Choroid plexus epithelial cell (primary cell): ENCODE results near the gene SNAPC4.

ENCODE experiments used
- DNase-seq: peaks from one replicate; pipeline ENCODE4 v3.0.0-alpha.2; 2010; ENCODE audit warnings: low read depth
- H3K4me3 ChIP-seq: 2 replicates; pipeline ENCODE4 v1.5.1; 2011; ENCODE audit warnings: low read depth, mild to moderate bottlenecking, control low read depth, low read length, moderate library complexity
- TF ChIP-seq, protein P1 (sequence below): conservative IDR thresholded peaks from 2 replicates; pipeline ENCODE4 v1.5.1; 2011; ENCODE audit warnings: low read depth, mild to moderate bottlenecking, control low read depth, inconsistent platforms, low read length, moderate library complexity

The SNAPC4 gene

DNA sequence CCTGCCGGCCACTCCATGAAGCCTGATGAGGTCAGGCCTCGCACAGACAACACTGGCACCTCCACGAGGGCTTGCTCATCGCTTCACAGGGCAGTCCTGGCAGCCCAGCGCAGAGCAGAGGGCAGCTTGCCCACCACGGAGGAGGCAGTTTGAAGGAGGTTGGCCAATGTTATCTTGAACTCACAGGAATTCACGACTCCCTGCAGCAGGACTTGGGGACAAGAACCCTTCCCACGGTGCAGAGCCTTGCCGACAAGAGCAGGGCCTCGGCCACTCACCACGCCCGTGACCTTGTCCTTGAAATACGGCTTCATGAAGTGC lies 5.0 kb downstream of the SNAPC4 start:
- DNase-seq, result no peak
- TF ChIP-seq, protein P1, sequence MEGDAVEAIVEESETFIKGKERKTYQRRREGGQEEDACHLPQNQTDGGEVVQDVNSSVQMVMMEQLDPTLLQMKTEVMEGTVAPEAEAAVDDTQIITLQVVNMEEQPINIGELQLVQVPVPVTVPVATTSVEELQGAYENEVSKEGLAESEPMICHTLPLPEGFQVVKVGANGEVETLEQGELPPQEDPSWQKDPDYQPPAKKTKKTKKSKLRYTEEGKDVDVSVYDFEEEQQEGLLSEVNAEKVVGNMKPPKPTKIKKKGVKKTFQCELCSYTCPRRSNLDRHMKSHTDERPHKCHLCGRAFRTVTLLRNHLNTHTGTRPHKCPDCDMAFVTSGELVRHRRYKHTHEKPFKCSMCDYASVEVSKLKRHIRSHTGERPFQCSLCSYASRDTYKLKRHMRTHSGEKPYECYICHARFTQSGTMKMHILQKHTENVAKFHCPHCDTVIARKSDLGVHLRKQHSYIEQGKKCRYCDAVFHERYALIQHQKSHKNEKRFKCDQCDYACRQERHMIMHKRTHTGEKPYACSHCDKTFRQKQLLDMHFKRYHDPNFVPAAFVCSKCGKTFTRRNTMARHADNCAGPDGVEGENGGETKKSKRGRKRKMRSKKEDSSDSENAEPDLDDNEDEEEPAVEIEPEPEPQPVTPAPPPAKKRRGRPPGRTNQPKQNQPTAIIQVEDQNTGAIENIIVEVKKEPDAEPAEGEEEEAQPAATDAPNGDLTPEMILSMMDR, result no peak
- no peak overlapping the region for H3K4me3 ChIP-seq

DNA sequence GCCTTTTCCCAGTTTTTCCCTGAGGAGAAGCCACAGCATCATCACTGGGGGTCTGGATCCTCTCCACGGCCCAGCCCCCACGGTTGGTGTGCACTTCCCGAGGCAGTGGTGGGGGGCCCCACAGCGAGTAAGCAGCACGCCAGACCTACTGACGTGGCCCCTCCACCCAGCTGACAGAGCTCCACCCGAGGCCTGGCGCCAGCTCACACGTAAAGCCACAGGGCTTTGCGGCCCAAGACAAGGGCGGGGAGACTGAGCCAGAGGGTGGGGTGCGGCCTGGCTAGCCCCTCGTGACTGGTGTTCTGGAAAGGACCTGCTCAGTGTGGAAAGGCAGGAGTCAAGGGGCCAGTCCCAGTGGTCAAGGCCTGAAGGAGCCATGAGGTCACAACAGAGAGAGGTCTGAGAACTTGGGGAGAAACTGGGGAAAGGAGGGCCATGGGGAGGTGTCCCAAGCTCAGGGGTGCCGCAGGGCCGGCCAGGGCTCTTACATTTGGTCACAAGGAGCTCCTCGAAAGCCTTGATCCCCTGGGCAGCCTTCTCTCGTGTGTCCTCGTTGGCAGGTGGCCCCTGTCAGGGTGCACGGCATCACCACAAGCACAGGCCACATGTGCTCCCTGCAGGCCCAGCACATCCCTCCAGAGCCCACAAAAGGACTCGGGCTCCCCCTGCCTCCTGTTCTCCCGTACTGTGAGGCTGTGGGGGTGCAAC lies 5.5 kb downstream of the SNAPC4 start:
- H3K4me3 ChIP-seq, result no peak overlapping the region
- TF ChIP-seq, protein P1, result no peak
- no peak for DNase-seq

DNA sequence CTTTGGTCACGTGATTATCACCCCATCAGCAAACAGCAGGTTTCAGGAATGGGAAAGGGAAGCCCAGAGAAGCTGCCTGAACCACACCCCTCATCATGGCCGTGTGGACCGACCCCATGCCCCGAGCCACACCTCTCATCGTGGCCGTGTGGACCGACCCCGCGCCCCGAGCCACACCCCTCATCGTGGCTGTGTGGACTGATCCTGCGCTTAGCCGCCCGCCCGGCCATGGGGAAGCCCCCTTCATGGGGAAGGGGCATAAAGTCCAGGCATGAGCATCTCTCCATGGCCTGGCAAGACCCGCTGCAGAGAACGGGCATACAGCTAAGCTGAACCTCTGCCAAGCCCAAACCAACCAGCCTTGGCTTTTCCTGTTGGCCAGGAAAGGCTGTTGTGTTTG lies 6.4 kb downstream of the SNAPC4 start:
- H3K4me3 ChIP-seq, result no peak overlapping the region
- TF ChIP-seq, protein P1, result no peak

DNA sequence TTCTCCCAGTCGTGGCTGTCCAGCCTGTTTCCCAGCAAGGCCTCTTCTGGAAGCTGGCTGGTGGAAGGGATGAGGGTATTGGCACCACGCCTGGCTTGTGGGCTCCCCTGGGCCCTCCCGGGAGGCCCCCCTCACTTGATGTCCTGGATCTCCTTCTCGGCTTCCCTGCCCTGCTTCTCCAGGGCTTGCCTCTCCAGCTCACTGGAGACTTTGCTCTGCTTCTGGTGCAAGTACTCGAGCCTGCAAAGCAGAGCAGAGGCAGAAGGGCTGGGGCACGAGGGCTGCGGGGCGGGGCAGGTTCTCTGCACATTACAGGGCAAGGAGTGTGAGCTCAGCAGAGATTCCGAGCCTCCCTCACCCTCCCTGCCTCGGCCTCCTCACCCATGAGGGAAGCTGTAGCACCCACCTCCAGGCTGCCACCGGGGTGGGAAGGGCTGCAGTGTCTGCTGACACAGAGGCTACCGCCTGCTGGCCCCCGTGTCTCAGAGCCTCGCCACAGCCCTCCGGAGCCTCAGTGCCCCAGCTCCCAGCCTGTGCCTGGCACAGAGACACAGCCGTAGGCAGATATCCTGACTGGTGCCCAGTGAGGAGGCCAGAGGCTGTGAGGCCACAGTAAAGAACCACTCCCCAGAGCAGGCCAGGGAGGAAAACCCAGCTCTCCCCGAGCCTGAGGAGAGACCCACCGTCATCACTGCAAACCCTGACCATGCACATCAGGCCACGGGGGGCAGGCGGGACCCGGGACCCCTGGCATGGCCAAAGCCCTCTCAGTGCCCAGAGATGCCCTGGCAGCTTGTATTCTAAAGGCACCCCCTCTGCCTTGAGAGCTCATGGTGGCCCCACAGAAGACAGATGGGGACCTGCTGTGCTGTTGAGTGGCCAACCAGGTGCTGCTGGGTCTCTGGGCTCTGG lies 7.2 kb downstream of the SNAPC4 start:
- H3K4me3 ChIP-seq, result no peak overlapping the region
- TF ChIP-seq, protein P1, result no peak
- no peak for DNase-seq

More for the DNA sequence above, 6.4 kb downstream of the SNAPC4 start:
- no peak for DNase-seq

DNA sequence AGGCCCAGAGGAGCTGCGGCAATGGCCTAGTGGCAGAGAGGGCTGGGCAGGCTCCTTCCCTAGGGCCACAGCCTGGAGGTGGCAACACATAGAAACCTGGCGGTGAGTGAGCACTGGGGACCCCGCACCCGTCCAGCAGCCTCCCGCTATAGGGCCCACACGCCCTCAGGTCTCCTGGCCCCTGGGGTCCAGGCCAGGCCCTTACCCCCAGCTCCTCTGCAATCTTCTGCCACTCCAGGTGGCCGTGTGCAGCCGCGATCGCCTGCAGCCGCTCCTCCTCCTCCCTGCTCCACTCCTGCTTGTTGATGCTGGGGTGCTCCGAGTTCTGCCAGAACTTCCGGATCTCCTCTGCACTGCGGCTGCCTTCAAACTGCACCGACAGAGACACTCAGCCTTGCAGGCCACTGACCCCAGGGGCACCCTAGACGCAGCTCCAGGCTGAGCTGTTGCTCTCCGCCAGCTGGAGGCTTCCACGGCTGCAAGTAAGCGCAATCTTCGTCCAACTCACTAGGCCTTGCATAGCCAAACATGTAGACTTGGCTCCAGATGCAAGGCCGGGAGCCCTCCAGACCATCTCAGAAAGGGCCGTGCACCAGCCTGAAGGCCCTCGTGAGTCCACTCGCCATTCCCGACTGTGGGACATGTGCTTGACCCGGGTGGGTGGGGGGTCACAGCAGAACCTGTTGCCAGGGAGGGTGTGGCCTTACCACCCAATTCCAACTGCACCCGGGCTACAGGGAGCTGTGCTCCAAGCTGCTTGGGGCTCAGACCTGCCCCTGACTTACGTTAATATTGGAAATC lies 8.0 kb downstream of the SNAPC4 start:
- TF ChIP-seq, protein P1, result no peak
- H3K4me3 ChIP-seq, result no peak overlapping the region
- DNase-seq, result no peak

DNA sequence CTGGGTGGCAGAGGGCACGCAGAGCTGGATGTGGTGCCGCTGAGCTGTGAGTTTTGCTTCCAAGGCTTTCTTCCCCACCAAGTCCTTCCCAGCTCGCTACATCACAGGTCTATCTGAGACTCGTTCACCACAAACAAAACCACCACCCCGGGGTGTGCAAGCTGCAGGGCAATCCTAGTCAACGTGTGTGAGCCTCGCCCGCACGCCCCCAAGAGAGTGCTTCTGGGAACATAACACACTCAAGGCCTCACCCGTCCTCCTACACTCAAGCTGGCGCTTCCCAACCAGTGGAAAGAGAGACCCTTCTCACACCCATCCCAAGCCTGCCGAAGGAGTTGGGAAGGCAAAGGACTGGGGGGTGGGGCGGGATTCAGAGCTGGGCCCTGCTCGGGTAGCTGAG lies 10.6 kb downstream of the SNAPC4 start:
- TF ChIP-seq, protein P1, result no peak
- H3K4me3 ChIP-seq, result no peak overlapping the region
- DNase-seq, result no peak
